HL-60/S4 treated with phorbol 12-myristate 13-acetate at 8.2 ng/mL for 4 days and 3 days (cell line): ENCODE results near the gene ZNF365.
"Not testable (repeated sequence)": the region's sequence is repeated elsewhere in the genome, so short reads cannot be mapped to it uniquely, and the experiment has no call there.

Experiments
- in situ Hi-C: fragments of 300-500 bp; cut with MboI; formaldehyde crosslinking; loops from 2 replicates; pipeline ENCODE4 v1.15.0; 2022; ENCODE audit warnings: low sequenced_read_pairs

The ZNF365 gene

DNA sequence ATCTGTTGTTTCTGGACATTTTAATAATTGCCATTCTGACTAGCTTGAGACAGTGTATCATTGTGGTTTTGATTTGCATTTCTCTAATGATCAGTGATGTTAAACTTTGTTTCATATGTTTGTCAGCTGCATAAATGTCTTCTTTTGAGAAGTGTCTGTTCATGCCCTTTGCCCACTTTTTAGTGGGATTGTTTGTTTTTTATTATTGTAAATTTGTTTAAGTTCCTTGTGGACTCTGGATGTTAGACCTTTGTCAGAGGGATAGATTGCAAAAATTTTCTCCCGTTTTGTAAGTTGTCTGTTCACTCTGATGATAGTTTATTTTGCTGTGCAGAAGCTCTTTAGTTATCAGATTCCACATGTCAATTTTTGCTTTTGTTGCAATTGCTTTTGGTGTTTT lies 36.8 kb downstream of the ZNF365 start:
- in situ Hi-C loops: not testable (repeated sequence)

DNA sequence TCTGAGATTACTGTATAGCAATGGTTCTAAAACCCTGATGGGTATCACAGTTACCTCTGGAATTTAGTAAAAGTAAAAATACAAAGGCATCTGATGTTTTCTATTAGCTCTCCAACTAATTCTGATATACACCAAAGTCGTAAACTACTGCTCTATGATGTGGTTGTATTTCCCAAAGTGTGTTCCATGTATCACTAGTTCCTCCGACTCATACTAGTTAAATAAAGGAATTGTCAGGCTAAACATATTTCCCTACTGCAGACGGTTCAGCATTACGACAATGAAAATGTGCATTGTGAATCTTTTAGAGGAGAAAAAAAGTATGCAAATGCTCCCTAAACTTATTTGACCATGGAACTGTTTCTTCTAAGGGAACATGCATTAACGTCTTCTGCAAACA lies 38.9 kb downstream of the ZNF365 start:
- in situ Hi-C loops: no loop called here

DNA sequence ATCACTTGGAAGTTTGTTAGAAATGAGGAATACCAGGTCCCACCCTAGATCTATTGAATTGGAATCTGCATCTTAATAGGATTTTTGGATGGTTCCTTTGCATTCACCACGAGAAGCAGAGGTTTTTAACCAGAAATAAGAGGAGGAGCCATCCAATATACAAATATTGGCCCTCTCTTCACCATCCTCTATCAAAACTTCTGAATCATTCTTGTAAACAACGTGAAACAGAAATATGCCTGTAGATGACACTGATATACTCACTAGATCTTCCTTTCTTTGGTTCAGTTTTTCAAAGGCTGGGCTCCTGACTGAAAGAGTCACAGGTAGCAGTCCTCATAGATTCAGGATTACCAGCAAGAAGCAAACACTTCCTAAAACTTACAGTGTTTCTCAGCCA lies 39.5 kb downstream of the ZNF365 start:
- in situ Hi-C loops: no loop called here

DNA sequence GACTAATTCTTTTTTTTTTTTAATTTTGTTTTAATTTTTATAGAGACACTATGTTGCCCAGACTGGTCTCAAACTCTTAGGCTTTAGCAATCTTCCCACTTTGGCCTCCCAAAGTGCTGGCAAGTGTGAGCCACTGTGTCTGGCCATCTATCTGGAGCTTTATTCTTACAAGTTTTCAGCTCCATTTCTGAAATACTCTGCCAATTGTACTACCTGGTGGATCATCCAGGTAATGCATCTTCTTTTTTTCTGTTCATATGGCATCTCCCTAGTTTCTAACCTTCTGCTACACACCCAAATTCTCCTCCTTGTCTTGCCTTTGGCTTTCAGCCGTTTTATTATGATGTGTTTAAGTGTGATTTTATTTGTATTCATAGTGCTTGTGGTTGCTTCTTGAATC lies 40.2 kb downstream of the ZNF365 start:
- in situ Hi-C loops: no loop called here

DNA sequence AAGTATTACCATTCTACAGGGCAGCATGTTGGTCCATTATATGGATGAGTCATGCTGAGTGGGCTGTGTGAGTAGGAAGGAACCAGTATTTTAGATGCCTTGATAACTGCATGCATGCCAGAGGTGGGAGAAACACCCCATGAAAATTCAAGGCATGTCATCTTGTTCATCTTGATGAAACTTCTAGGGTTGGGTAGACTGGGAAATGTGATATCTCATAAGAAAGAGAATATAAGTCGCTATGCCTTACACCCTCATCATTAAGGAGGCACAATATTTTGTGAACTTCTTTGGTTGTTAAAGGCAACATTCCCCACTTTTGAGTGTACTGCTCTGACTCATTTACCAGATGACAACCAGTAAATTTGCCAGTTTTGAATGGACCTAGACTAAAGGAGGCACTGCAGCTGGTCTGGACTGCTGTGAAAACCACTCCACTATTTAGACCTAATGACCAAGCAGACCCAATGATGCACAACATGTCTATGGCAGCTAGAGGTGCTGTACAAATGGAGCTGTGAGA lies 48.0 kb downstream of the ZNF365 start:
- in situ Hi-C loops: no loop called here

DNA sequence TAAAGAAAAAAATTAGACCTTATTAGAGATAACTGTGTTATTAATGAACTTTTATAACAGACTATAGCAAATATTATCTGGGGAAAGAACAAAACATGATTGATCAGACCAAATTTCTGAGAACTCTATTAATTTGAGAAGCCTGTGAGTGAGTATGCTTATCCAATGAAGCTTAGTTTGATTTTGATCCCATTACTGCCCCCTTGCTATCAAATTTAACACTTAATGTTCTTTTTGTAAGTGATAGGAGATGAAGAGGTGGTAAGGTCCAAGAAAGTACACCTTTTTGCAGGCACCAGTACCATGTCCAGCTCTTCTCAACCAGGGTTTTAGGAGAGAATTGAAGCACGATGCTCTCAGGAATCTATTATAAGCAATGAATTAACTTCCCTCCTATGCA lies 49.9 kb downstream of the ZNF365 start:
- in situ Hi-C loops: no loop called here

DNA sequence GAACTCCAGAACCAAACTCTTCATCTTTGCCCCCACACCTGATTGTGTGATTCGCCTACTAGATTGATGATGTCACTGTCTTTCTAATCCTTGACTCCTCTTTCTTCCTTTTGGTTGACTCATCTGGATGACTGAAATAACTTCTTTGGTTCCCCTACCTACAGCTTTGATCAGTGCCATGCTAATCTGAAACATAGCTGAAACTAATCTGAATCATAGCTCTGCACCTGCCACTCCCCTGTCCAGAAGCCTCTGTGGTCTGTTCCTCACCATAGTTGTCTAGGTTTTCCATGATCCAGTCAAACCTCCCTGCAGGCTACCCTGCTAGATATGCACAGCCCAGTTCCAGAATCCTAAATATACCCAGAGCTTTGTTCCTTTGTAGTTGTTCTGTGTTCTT lies 51.9 kb downstream of the ZNF365 start:
- in situ Hi-C loops: no loop called here

DNA sequence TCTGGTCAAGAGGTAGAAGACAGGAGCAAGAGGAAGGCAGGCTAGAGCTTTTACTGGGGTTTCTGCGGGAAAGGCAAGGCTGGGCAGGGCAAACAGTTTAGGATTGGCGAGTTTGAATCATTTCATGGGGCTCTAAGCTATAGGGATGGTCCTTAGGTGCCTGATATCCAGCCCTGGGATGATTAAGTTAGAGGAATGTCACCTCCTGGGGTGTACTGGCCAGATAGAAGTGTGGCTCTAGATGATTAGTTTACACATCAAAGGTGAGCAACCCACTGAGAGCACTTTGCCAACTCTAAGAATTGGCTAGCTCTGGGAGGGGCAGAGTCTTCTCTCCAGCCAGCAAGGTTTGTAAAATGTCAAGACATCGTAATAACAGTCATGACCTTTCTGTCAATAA lies 52.4 kb downstream of the ZNF365 start:
- in situ Hi-C loops: no loop called here

DNA sequence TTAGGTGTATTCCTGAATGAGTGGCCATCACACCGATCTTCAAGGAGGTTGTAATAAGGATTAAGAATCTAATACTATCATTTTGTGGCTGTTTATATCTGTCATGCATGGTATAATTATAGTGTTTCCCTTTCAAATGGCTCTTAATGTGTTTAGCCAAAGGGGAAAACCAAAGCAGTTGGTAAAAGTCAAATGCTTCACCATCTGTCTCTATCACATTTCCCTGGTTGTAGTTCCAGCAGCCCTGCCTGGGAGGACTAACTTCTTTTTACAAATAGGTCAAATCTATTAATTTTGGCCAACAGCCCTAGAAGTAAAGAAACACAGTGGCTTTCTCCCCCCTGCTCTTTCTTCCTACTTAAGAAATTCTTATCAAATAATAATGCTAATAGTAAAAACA lies 56.7 kb downstream of the ZNF365 start:
- in situ Hi-C loops: no loop called here

DNA sequence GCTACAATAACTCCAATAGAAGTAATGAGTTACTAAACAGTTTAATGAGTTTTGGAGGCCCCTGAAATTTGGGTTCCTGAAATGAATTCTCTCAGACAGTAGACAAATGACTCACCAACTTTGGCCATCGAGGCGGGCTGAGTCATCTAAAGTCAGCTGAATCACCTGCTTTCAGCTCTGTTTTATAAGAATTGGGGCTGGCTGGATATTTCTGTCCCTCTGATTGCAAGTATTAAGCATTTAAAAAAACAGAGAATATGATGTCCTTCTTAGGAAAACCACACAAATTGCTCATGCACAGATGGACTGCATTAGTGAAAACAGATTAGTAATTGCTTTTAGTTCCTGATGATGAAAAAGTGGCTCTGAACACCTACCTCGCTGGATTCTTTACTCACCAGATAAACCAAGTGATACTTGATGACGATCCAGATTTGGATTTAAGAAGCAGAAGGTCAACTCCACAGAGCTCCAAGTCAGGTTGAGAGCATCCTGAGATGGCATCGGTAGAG lies 59.1 kb downstream of the ZNF365 start:
- in situ Hi-C loops: no loop called here

DNA sequence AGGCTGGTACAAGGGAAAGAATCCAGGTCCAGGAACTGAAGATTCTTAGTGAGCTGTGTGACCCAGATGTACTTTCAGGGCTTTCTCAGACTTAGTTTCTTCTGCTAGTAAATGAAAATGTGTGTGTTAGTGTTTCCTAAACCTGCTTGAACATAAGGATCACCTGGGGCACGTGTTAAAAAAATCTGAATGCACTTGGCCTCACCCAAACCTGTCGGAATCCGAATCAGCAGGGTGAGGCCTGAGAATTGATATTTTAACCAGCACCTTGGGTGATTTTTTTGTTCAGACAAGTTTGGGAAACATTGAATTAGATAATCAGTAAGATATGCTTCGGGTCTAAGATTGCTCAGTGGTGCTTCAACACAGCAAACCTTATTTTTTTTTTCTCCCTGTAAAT lies 59.7 kb downstream of the ZNF365 start:
- in situ Hi-C loops: no loop called here

DNA sequence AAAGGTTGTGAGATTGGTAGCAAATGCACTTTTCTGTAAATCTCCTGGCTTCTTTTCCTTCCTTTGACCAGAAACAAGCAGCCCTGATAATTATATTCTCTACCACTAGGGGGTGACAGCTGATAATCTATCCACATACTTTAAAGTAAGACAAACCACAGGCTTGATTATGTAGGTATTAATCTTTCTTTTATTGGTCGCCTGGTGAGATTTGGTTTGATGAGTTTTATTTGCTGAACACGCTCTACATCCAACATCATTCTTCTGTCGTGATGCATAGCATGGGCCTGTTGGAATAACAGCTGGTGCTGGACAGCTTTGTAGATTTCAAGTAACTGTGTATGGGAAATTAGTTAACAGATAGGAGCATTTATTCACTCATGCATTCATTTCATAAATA lies 63.5 kb downstream of the ZNF365 start:
- in situ Hi-C loops: no loop called here

DNA sequence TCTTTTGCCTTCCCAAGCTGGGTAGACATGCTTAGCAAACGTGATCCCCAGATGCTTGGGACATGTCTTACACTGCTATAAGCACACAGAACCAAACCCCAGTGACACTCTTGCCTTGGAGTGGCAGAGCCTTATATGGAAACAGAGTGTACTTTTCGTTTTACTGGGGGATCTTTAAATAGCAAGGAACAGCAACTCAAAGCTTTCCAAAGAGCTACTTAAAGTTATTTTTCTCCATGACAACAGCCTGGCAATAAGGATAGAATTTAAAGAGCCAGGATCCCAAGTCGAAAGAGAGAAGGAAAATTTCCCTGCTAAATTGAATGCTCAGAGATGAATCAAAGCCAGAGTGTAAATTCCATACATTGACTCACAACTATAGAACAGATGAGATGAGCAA lies 67.8 kb downstream of the ZNF365 start:
- in situ Hi-C loops: no loop called here

DNA sequence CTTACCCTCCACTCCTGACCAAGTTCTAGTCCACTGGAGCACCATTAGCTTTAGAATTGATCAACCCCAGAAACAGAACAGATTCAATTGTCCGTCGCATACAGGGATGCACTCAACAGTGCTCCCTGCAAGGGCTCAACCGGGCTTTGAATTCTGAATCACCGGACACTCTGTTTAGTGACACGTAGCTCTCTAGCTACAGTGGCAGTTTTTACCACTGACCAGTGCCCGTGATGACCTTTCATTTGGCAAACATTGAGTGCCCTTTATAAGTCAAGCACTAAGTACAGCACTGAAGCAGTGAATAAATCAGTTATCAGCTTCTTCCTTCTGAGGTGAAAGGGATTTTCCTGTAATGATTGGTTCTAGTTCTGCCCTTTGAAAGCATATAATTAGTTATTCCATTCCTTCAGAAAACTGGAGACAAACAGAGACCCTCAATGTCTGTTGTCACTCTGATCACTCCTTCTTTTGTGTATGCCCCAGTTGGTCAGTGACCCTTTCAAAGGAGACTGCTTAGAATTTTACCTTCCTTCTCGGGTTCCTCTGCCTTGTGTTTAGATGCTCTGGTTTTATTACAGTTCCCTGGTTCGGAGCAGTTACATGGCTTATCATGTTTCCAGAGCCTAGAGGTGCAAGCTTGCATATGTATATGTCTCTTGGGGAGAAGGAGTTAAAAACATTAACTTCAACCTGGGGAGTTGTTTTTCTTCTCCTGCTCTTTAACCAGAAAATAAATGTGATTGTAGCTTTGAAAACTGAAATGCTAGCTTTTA lies 68.9 kb downstream of the ZNF365 start:
- in situ Hi-C loops: no loop called here

DNA sequence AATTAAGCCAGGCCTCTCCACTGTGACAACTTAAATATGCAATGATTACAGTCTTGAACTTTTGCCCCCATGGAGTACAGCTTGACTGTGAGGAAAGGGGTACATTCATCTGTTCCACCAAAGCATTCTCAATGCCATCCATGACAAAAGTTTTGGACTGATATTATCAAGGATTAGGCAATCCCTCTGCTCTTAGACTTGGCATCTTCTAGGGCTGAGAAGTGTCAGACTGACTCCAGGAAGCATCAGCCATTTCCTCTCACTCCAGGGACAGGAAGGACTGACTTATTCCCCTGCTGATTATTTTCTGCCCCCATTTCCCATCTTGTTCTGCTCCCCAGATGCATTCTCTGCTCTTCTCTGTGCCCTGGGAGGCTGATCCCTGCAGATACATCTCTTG lies 69.7 kb downstream of the ZNF365 start:
- in situ Hi-C loops: no loop called here

DNA sequence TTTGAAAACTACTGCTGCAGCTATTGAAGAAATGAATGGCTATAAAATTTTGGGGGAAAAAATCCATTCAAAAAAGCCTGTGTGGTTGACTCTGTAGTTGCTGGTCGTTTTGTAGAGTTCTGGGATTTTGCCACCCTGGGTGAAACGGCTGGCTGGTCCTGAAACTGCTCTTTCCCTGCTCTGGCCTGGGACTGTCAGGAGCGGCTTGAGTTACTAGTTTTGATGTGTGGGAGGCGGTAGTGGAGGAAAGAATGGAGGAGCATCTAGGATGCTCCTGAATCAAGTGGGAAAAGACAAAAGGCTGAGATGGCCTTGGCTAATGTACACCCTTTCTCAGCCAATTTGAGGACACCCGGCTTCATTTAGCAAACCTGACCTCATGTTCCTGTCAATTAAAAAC lies 72.5 kb downstream of the ZNF365 start:
- in situ Hi-C loops: no loop called here

DNA sequence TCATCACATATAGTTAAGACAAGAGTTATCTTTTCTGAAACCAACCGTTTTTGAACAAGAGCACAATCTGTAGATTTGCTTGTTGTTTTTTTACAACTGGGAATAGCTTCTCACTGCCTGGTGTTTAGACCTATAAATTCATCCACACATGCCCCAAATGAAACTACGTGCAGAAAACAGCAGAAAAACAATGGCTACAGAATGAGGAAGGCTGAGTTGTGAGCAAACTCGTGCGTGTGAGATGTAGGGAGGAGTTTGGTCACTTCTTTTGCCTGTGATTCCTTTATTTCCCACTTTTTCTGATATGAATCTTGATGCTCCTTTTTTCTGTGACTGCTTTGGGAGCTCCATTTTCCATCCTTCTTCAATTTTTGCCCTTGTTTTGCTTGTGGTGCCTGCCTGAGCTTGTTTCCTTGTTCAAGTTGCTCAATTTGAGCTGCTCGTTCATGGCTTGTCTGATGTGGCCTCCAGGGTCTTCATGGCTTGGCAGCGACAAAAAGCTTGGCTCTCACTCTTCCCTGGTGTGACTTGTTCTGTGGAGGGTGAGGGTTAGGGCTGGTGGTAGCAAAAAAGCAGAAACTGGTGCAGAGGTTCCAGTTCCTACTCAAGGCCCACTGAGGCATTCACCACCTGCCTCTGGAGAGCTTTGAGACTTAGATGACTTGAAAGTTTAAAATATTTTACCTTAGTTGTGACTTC lies 76.9 kb downstream of the ZNF365 start:
- in situ Hi-C loops: no loop called here

DNA sequence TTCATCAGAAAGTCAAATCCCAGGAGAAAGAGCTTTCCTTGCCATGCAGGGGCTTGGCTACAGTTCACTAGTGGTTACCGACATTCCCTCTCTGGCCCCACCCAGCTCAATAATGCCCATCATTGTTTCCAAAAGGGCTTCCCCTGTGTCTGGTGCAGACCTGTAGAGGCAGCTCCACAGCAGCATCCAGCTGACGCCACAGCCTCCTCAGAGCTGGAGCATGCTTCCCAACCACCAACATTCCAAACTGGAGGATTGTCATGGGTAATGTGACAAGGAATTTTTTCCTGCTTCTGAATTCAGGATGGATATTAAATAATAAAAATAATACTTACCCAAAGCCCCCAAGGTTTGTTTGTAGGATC lies 77.4 kb downstream of the ZNF365 start:
- in situ Hi-C loops: no loop called here
